GM12801 (cell line): ENCODE data around the gene MID1.

ENCODE experiments used
- CTCF ChIP-seq: IDR thresholded peaks from one replicate; pipeline ENCODE4 v1.5.1; 2011; ENCODE audit warnings: control low read depth; ENCODE audit not compliant: insufficient read length; ENCODE audit errors: extremely low read depth

The MID1 gene

GRCh38 chrX:10653302-10653701 is 32.9 kb upstream of the MID1 start:
- TF ChIP-seq CTCF = no peak

GRCh38 chrX:10649265-10649664 is 28.9 kb upstream of the MID1 start:
- TF ChIP-seq CTCF = no peak

GRCh38 chrX:10648614-10649013 is 28.2 kb upstream of the MID1 start:
- no peak for TF ChIP-seq CTCF

- no peak for TF ChIP-seq CTCF
Measured at GRCh38 chrX:10636851-10637250, 16.5 kb upstream of the MID1 start.

GRCh38 chrX:10636337-10636736 is 16.0 kb upstream of the MID1 start:
- no peak for TF ChIP-seq CTCF

- no peak for TF ChIP-seq CTCF
Measured at GRCh38 chrX:10634392-10635161, 14.2 kb upstream of the MID1 start.

GRCh38 chrX:10633722-10634121 is 13.3 kb upstream of the MID1 start:
- TF ChIP-seq CTCF = no peak
